ENCODE data around the gene HIKESHI. TPM values are rescaled to one million over a fixed set of nuclear protein-coding genes. Genes with fewer than 3 reads are reported as not detected.
"Not testable (repeated sequence)": the region's sequence is repeated elsewhere in the genome, so short reads cannot be mapped to it uniquely, and the experiment has no call there.

The HIKESHI gene
- total and polyA plus RNA-seq, 2 experiments from 2014 or later = 49.4 to 88.6 TPM

DNA sequence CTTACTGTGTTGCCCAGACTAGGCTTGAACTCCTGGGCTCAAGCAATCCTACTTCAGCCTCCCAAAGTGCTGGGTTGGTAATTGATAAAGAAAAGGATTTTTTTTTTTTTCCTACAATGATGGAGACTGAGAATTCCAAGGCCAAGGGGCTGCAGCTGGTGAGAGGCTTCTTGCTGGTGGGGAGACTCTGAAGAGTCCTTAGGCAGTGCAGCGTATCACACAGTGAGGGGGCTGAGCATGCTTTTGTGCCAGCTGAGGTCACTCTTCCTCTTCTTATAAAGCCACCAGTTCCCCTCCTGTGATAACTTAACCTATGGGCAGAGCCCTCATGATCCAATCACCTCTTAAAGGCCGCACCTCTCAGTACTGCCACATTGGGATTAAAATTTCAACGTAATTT is 44.5 kb downstream of the HIKESHI start:
- Histone ChIP-seq H3K36me3 (ENCODE audit: low read depth) (peaks cover 10% of the 10 kb centered on the region; the same call in 1 of the 2 replicates), H3K4me1 (ENCODE audit: insufficient read depth) (no peaks in the 10 kb centered on the region), H2AFZ (no peak overlapping the region), H3K79me2 (ENCODE audit: insufficient read depth) (peaks cover 26% of the 10 kb centered on the region), H3K4me3 (no peak overlapping the region), H3K9me3 (ENCODE audit: low read depth) (no peaks in the 10 kb centered on the region), H3K4me2 (ENCODE audit: unreplicated experiment) (no peak overlapping the region), H3K9ac (no peak overlapping the region), H3K27ac (no peak overlapping the region), H3F3A (ENCODE audit: insufficient read depth) (no peaks in the 10 kb centered on the region), H3K9me2 (ENCODE audit: insufficient read depth) (no peaks in the 10 kb centered on the region), H4K20me1 (ENCODE audit: insufficient read depth) (no peaks in the 10 kb centered on the region), H3K27me3 (replicated peaks; ENCODE audit: insufficient read depth) (no peaks in the 10 kb centered on the region)
- in situ Hi-C loops (cut with MboI) = no loop called here
- WGBS, 2 experiments (ENCODE audit: low coverage in 1 of 2, low lambda C conversion rate in 2 of 2, missing lambda C conversion rate in 2 of 2) = 83 to 95% methylated on average over 3 of the region's 3 CpGs
- TF ChIP-seq EZH2phosphoT487 (IDR thresholded peaks at IDR 0.05; ENCODE audit: insufficient read depth, low read depth) = no peak
- no peak for TF ChIP-seq EZH2 (IDR thresholded peaks at IDR 0.05; ENCODE audit: insufficient read depth, poor library complexity, severe bottlenecking)
- DNase-seq = no peak

DNA sequence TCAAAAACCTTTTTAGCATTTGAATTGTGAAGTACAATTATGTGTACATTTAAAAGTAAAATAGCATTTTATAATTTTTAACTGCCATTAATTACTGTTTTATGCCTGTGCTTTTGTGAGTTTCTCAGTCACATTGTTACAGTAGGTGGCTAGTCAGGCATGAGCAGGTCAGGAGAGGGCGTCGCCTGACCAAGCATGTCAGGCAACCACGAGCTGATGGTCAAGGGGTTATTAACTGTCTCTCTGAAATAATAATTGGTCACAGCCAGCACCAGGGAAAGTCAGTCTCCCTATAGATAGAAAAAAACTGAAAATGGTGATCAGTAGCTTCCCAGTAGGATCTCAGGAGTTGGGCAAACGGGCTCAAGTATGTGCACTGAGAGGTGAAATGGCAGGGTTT is 53.2 kb downstream of the HIKESHI start:
- Histone ChIP-seq H3K4me3 (no peak overlapping the region), H3K4me1 (ENCODE audit: insufficient read depth) (no peaks in the 10 kb centered on the region), H3K79me2 (ENCODE audit: insufficient read depth) (no peaks in the 10 kb centered on the region), H3K9ac (no peak overlapping the region), H3K4me2 (ENCODE audit: unreplicated experiment) (no peak overlapping the region), H3K36me3 (ENCODE audit: low read depth) (no peaks in the 10 kb centered on the region), H3K9me2 (ENCODE audit: insufficient read depth) (no peaks in the 10 kb centered on the region), H3K27ac (no peak overlapping the region), H3F3A (ENCODE audit: insufficient read depth) (no peaks in the 10 kb centered on the region), H3K27me3 (replicated peaks; ENCODE audit: insufficient read depth) (no peaks in the 10 kb centered on the region), H4K20me1 (ENCODE audit: insufficient read depth) (no peaks in the 10 kb centered on the region), H3K9me3 (ENCODE audit: low read depth) (no peaks in the 10 kb centered on the region), H2AFZ (no peak overlapping the region)
- in situ Hi-C loops (cut with MboI) = no loop called here
- TF ChIP-seq EZH2 (IDR thresholded peaks at IDR 0.05; ENCODE audit: insufficient read depth, poor library complexity, severe bottlenecking) (no peak), EZH2phosphoT487 (IDR thresholded peaks at IDR 0.05; ENCODE audit: insufficient read depth, low read depth) (no peak)
- no peak for DNase-seq
- 74 to 75% methylated on average over 4 of the region's 4 CpGs for WGBS, 2 experiments (ENCODE audit: low coverage in 1 of 2, low lambda C conversion rate in 2 of 2, missing lambda C conversion rate in 2 of 2)

DNA sequence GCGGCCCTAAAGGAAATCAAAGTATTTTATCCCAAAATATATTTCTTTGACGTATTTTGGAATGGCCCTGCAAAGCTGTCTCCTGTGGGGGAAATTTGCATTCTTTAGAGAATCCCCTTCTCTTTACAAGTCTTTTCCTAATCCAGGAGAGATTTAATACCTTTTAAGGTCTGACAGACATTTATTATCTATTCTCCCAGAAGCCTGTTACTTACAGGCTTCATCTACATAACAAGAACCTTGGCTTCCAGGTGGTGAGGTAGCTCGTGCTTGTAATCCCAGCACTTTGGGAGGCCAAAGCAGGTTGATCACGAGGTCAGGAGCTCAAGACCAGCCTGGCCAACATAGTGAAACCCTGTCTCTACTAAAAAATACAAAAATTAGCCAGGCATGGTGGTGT is 55.4 kb downstream of the HIKESHI start:
- H3K36me3 ChIP-seq (ENCODE audit: low read depth); H3K79me2 ChIP-seq (ENCODE audit: insufficient read depth); H3K4me1 ChIP-seq (ENCODE audit: insufficient read depth); H3K9ac ChIP-seq; H3K27me3 ChIP-seq (replicated peaks; ENCODE audit: insufficient read depth); H3K4me3 ChIP-seq; H3F3A ChIP-seq (ENCODE audit: insufficient read depth); H3K4me2 ChIP-seq (ENCODE audit: unreplicated experiment); H2AFZ ChIP-seq; H3K9me3 ChIP-seq (ENCODE audit: low read depth); H4K20me1 ChIP-seq (ENCODE audit: insufficient read depth); in situ Hi-C loops (cut with MboI); DNase-seq; H3K9me2 ChIP-seq (ENCODE audit: insufficient read depth); H3K27ac ChIP-seq: not testable (repeated sequence)
- WGBS, 2 experiments (ENCODE audit: low coverage in 1 of 2, low lambda C conversion rate in 2 of 2, missing lambda C conversion rate in 2 of 2) = 74 to 78% methylated on average over 4 of the region's 4 CpGs

DNA sequence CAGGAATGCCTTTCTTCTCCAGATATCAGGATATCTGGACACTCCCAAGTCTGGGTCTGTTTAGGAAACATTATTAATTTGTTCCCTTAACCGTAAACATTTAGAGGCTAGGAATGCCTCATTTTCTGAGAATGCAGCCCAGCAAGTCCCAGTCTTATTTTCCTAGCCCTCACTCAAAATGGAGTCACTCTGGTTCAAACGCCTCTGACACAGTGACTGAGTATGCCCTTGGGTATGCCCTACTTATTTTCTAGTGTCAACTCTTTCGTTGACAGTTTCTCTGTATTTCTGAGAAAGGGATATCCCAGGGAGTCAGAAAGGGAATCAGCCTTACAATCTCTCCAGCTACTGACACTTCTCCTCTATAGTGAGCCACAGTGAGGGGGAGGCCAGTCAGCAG is 56.7 kb downstream of the HIKESHI start:
- Histone ChIP-seq H3F3A (ENCODE audit: insufficient read depth) (no peaks in the 10 kb centered on the region), H3K27ac (no peak overlapping the region), H3K36me3 (ENCODE audit: low read depth) (no peaks in the 10 kb centered on the region), H3K27me3 (replicated peaks; ENCODE audit: insufficient read depth) (no peaks in the 10 kb centered on the region), H3K9me3 (ENCODE audit: low read depth) (no peaks in the 10 kb centered on the region), H3K4me3 (no peak overlapping the region), H3K9me2 (ENCODE audit: insufficient read depth) (no peaks in the 10 kb centered on the region), H3K9ac (no peak overlapping the region), H2AFZ (no peak overlapping the region), H3K79me2 (ENCODE audit: insufficient read depth) (no peaks in the 10 kb centered on the region), H3K4me1 (ENCODE audit: insufficient read depth) (no peaks in the 10 kb centered on the region; the same call in 1 of the 2 replicates), H3K4me2 (ENCODE audit: unreplicated experiment) (no peak overlapping the region), H4K20me1 (ENCODE audit: insufficient read depth) (no peaks in the 10 kb centered on the region)
- 94 to 95% methylated on average over 3 of the region's 3 CpGs for WGBS, 2 experiments (ENCODE audit: low coverage in 1 of 2, low lambda C conversion rate in 2 of 2, missing lambda C conversion rate in 2 of 2)
- in situ Hi-C loops (cut with MboI) = no loop called here
- DNase-seq = no peak
- TF ChIP-seq EZH2phosphoT487 (IDR thresholded peaks at IDR 0.05; ENCODE audit: insufficient read depth, low read depth) (no peak), EZH2 (IDR thresholded peaks at IDR 0.05; ENCODE audit: insufficient read depth, poor library complexity, severe bottlenecking) (no peak)

DNA sequence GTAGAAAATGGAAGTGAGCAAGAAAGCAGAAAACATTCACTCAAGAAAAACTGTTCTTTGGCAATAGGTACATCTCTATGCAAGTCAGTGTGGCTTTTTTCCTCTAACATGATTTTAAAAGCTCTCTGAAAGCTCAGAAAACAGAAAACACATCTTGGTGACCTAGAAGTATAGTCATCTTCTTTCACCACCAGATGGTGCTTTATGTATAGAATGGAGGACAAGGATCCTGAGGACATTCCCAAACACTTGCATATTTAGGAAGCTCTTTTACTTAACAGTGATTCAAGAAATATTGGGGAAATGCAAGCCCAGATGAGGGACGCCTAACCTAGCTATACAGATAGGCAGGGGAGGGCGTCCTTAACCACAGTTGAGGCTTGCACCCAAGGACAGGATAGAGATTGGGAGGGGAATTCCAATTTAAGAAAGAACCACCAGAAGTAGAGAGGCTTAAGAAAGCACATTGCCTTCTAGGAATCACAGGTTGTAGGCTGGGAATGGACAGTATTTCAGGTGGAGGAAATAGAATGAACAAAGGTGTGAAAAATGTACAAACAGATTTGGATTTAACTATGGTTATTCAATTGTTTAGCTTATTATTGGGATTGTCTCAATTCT is 58.8 kb downstream of the HIKESHI start:
- Histone ChIP-seq H4K20me1 (ENCODE audit: insufficient read depth) (no peaks in the 10 kb centered on the region), H3K36me3 (ENCODE audit: low read depth) (no peaks in the 10 kb centered on the region), H3K4me3 (no peak overlapping the region), H3K27ac (no peak overlapping the region), H2AFZ (no peak overlapping the region), H3K27me3 (replicated peaks; ENCODE audit: insufficient read depth) (no peaks in the 10 kb centered on the region), H3K9ac (no peak overlapping the region), H3K9me3 (ENCODE audit: low read depth) (no peaks in the 10 kb centered on the region), H3K79me2 (ENCODE audit: insufficient read depth) (no peaks in the 10 kb centered on the region), H3K4me2 (ENCODE audit: unreplicated experiment) (no peak overlapping the region), H3F3A (ENCODE audit: insufficient read depth) (no peaks in the 10 kb centered on the region), H3K4me1 (ENCODE audit: insufficient read depth) (peaks cover 9% of the 10 kb centered on the region), H3K9me2 (ENCODE audit: insufficient read depth) (no peaks in the 10 kb centered on the region)
- in situ Hi-C loops (cut with MboI) = no loop called here
- TF ChIP-seq EZH2 (IDR thresholded peaks at IDR 0.05; ENCODE audit: insufficient read depth, poor library complexity, severe bottlenecking) (no peak), EZH2phosphoT487 (IDR thresholded peaks at IDR 0.05; ENCODE audit: insufficient read depth, low read depth) (no peak)
- WGBS, 2 experiments (ENCODE audit: low coverage in 1 of 2, low lambda C conversion rate in 2 of 2, missing lambda C conversion rate in 2 of 2) = 25% methylated on average over 2 of the region's 2 CpGs
- peak; percentile 69 for DNase-seq

Data from GM23248 (cell line).